Activated T-cell treated with anti-CD3 and anti-CD28 coated beads, Interleukin-2, amount 50 U/mL, for 4 hours (primary cell): ENCODE measurements around the gene SEMA3C. TPM values are rescaled to one million over a fixed set of nuclear protein-coding genes. Genes with fewer than 3 reads are reported as not detected.

Experiments
- ATAC-seq, 2 donors: fragments of 200-7000 bp; cut with Tn5 transposase; one replicate each; pipeline ENCODE4 v1.10.0; 2021
- DNase-seq: peaks from one replicate; pipeline ENCODE4 v3.0.0-alpha.2; 2020
- H3K27me3 Mint-ChIP-seq: one replicate; pipeline ENCODE4 v1.8.0; 2021; ENCODE audit warnings: low read depth, mixed read lengths
- H3K36me3 Mint-ChIP-seq: one replicate; pipeline ENCODE4 v1.8.0; 2022; ENCODE audit warnings: mixed read lengths; ENCODE audit not compliant: insufficient read depth
- H3K4me1 Mint-ChIP-seq: one replicate; pipeline ENCODE4 v1.8.0; 2021; ENCODE audit warnings: low read depth, mixed read lengths
- H3K4me3 Mint-ChIP-seq: one replicate; pipeline ENCODE4 v1.8.0; 2021; ENCODE audit warnings: mild to moderate bottlenecking, moderate library complexity, mixed read lengths
- H3K9me3 Mint-ChIP-seq: one replicate; pipeline ENCODE4 v1.8.0; 2021; ENCODE audit warnings: mixed read lengths
- total RNA-seq, 3 donors: library from RNA; stranded (reverse); gene quantifications; one replicate each; pipeline ENCODE4 v1.2.1, GENCODE V29; 2021

SEMA3C gene
- total RNA-seq, 3 donors from 2014 or later = 0.11 to 0.16 (median 0.13) TPM

DNA sequence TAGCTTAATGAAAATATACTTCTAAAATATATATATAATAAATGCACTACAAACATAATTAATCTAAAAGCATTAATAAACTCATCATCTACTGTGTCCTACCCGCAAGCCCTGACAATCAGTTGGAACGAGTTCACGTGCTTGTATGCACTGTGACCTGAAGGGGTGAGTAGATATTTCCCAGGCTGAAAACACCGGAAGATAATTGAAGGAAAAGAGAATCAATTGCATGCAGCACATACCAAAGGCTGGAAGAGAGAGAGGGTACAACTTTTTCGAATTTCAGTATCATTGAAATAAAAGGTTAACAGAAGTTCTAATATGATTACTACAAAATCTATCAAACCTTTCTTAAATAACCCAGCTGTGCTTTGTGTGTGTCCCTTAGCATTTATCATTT is 94.6 kb downstream of the SEMA3C start:
- H3K36me3 Mint-ChIP-seq = no peaks in the 10 kb centered on the region
- ATAC-seq = no peak
- no peaks in the 10 kb centered on the region for H3K27me3 Mint-ChIP-seq
- H3K9me3 Mint-ChIP-seq = peaks cover 6% of the 10 kb centered on the region
- no peak for DNase-seq
- H3K4me1 Mint-ChIP-seq = no peaks in the 10 kb centered on the region
- no peak overlapping the region for H3K4me3 Mint-ChIP-seq

- no peak overlapping the region for H3K4me3 Mint-ChIP-seq
- H3K36me3 Mint-ChIP-seq = no peaks in the 10 kb centered on the region
- H3K4me1 Mint-ChIP-seq = no peaks in the 10 kb centered on the region
- ATAC-seq = no peak
- H3K9me3 Mint-ChIP-seq = peaks cover 9% of the 10 kb centered on the region
- H3K27me3 Mint-ChIP-seq = no peaks in the 10 kb centered on the region
- DNase-seq = no peak
These were observed 95.8 kb downstream of the SEMA3C start for GRCh38 chr7:80823057-80823456.

DNA sequence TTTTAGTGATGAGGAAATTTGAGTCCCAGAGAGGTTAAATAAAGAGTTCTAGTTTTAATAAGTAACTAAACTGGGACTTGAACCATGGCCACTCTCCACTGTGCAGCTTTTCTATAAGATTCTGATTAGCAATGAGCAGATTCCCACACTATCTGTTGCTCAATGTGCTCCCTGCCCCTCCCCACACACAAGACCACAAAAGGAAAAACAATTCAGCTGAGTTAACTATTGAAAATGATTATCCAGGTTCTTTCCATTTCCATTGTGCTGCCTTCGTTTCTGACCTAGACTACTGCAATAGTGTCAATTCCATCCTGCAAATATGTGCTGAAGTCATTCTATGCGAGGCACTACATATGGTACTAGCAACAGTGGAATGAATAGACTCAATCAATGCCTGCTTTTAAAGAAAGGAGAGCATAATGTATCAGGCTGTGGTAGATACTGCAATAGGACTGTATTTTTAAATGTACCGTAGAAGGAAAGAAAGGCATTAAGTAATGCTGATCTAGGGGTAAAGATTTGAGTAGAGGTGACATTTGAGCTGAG is 97.0 kb downstream of the SEMA3C start:
- H3K27me3 Mint-ChIP-seq = no peaks in the 10 kb centered on the region
- DNase-seq = no peak
- no peak for ATAC-seq
- peaks cover 9% of the 10 kb centered on the region for H3K9me3 Mint-ChIP-seq
- H3K4me3 Mint-ChIP-seq = no peak overlapping the region
- no peaks in the 10 kb centered on the region for H3K36me3 Mint-ChIP-seq
- H3K4me1 Mint-ChIP-seq = no peaks in the 10 kb centered on the region

GRCh38 chr7:80819503-80819902 is 99.3 kb downstream of the SEMA3C start:
- ATAC-seq (no peak), DNase-seq (no peak)
- Mint-ChIP-seq H3K4me1 (no peaks in the 10 kb centered on the region), H3K27me3 (no peaks in the 10 kb centered on the region), H3K36me3 (no peaks in the 10 kb centered on the region), H3K4me3 (no peak overlapping the region), H3K9me3 (peaks cover 17% of the 10 kb centered on the region)

GRCh38 chr7:80818181-80818580 is 100.7 kb downstream of the SEMA3C start:
- Mint-ChIP-seq H3K27me3 (no peaks in the 10 kb centered on the region), H3K4me3 (no peak overlapping the region), H3K4me1 (no peaks in the 10 kb centered on the region), H3K9me3 (peaks cover 19% of the 10 kb centered on the region), H3K36me3 (no peaks in the 10 kb centered on the region)
- DNase-seq = no peak
- no peak for ATAC-seq

GRCh38 chr7:80816806-80817205 is 102.0 kb downstream of the SEMA3C start:
- DNase-seq = no peak
- no peak for ATAC-seq
- Mint-ChIP-seq H3K36me3 (no peaks in the 10 kb centered on the region), H3K4me3 (no peak overlapping the region), H3K27me3 (no peaks in the 10 kb centered on the region), H3K4me1 (no peaks in the 10 kb centered on the region), H3K9me3 (peaks cover 15% of the 10 kb centered on the region)

DNA sequence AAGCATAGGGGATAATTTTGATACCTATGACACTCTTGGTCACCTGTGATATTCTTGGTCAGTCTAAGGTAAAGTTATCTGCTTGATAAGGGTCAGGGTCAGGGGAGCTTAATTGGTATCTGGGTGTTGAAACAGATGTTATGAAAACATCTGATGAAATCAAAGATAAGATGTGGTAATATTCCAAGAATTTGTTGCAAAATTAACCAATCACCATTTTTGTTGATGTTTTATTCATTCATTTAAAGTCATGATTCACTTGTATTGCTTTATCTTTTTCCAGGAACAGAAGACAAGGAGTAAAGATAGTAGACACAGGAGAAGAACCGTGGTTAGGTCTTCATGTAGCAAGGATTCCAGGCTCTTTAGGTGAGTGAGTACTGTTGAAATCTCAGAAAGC is 103.1 kb downstream of the SEMA3C start:
- Mint-ChIP-seq H3K4me3 (no peak overlapping the region), H3K27me3 (no peaks in the 10 kb centered on the region), H3K9me3 (peaks cover 15% of the 10 kb centered on the region), H3K4me1 (no peaks in the 10 kb centered on the region), H3K36me3 (no peaks in the 10 kb centered on the region)
- no peak for ATAC-seq
- no peak for DNase-seq

- DNase-seq (no peak), ATAC-seq (no peak)
- Mint-ChIP-seq H3K36me3 (no peaks in the 10 kb centered on the region), H3K4me3 (no peak overlapping the region), H3K4me1 (no peaks in the 10 kb centered on the region), H3K9me3 (peaks cover 18% of the 10 kb centered on the region), H3K27me3 (no peaks in the 10 kb centered on the region)
These were observed 109.3 kb downstream of the SEMA3C start for GRCh38 chr7:80809545-80809944.

DNA sequence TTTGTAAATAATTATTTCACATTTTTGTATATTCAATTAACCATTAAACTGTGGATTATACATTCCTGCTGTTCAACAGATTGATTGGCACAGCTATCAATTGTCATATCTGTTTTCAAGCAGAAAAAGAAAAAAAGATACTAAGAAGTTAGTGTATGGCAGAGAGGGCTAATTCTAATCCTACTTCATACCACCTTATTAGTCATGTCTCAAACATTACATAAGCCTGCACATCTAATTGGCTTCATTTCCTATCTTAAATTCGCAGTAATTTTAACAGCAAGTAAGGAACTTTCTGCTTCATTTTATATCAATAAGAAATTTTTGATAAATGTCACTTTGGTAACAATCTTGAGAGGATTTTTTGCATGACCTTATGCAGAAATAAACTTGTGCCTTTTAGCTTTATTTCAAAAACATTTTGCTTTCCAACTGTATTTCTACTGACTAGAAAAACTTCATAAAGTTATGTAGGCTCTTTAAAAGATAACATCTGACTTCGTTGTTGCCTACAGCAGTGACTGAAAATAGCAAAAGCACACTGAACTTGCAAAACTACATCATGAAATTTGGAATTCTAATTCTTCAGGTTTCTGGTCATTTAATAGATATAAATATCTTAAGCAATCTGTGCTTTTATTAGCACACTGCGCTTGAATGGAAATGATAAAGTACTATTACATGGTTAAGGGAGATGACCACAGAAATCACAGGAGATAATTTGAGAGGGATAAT is 111.5 kb downstream of the SEMA3C start:
- Mint-ChIP-seq H3K4me1 (no peaks in the 10 kb centered on the region), H3K9me3 (peaks cover 15% of the 10 kb centered on the region), H3K36me3 (no peaks in the 10 kb centered on the region), H3K4me3 (no peak overlapping the region), H3K27me3 (no peaks in the 10 kb centered on the region)
- DNase-seq = no peak
- ATAC-seq = no peak

- Mint-ChIP-seq H3K4me3 (no peak overlapping the region), H3K36me3 (no peaks in the 10 kb centered on the region), H3K4me1 (no peaks in the 10 kb centered on the region), H3K27me3 (no peaks in the 10 kb centered on the region), H3K9me3 (peaks cover 15% of the 10 kb centered on the region)
- DNase-seq (no peak), ATAC-seq (no peak)
These were observed 112.2 kb downstream of the SEMA3C start for GRCh38 chr7:80806663-80807062.

GRCh38 chr7:80804589-80804988 is 114.3 kb downstream of the SEMA3C start:
- H3K4me3 Mint-ChIP-seq = no peak overlapping the region
- H3K27me3 Mint-ChIP-seq = no peaks in the 10 kb centered on the region
- no peak for ATAC-seq
- H3K36me3 Mint-ChIP-seq = no peaks in the 10 kb centered on the region
- peaks cover 8% of the 10 kb centered on the region for H3K9me3 Mint-ChIP-seq
- no peaks in the 10 kb centered on the region for H3K4me1 Mint-ChIP-seq
- DNase-seq = no peak

GRCh38 chr7:80802527-80802926 is 116.3 kb downstream of the SEMA3C start:
- DNase-seq (no peak), ATAC-seq (no peak)
- H3K4me1 Mint-ChIP-seq = no peaks in the 10 kb centered on the region

DNA sequence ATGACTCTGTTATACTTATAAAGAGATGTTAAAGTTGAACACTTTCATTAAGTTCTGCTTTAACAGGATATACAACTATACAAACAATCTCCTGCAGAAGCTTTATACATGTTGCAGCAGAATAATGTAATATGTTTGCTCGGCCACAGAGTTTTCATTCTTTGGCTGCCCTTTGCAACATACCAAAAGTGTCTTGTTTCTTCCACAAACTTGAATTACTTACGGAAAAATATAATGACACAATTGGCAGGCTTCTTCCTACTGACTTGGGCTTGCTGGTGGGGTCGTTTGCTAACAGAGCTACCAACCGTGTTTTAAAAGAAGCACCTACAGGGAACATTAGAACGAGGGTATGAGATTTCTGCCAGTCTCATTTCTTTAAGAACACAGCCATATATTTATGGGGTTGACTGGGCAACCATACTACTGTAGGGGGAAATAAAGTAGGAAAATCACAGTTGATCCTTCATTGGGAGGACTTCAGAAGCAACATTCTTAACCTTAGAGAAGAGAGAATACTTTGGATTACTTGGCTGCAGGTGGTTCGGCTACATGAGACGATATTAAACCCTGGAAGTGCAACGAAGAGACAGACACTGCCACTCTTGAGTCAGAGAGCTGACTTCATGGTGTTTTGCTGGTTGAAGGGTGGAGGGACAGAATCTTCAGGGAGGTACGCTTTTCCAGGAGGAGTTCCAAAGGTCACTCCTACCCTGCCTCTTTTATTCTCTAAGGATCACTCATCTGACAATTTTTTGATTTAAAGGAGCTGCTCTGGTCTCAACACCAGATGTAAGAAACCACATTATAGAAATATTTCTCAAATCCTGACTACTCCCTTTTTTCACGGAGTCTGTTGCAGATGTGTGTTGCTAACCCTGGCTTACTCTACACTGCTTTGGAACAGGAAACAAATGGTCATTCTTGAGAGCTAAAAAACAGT is 123.9 kb downstream of the SEMA3C start:
- H3K4me1 Mint-ChIP-seq = no peaks in the 10 kb centered on the region
- no peak for ATAC-seq

More at GRCh38 chr7:80802527-80802926, 116.3 kb downstream of the SEMA3C start:
- Mint-ChIP-seq H3K36me3 (no peaks in the 10 kb centered on the region), H3K4me3 (no peak overlapping the region), H3K9me3 (peaks cover 6% of the 10 kb centered on the region), H3K27me3 (no peaks in the 10 kb centered on the region)

GRCh38 chr7:80791509-80791929 is 127.3 kb downstream of the SEMA3C start:
- Mint-ChIP-seq H3K4me1 (no peaks in the 10 kb centered on the region), H3K36me3 (no peaks in the 10 kb centered on the region), H3K9me3 (peaks cover 8% of the 10 kb centered on the region), H3K4me3 (no peak overlapping the region), H3K27me3 (no peaks in the 10 kb centered on the region)
- DNase-seq (no peak), ATAC-seq (no peak)

More for the DNA sequence above, 123.9 kb downstream of the SEMA3C start:
- Mint-ChIP-seq H3K36me3 (no peaks in the 10 kb centered on the region), H3K9me3 (peaks cover 3% of the 10 kb centered on the region), H3K27me3 (no peaks in the 10 kb centered on the region), H3K4me3 (no peak overlapping the region)
- no peak for DNase-seq
